Natural killer cell (primary cell): ENCODE results near the gene INSL3. TPM values are rescaled to one million over a fixed set of nuclear protein-coding genes. Genes with fewer than 3 reads are reported as not detected.

Experiments used
- ATAC-seq, 3 donors: fragments of 150-1000 bp in 2 of 3; fragments of 200-7000 bp in 1 of 3; cut with Tn5 transposase; 1 replicate in 1 of 3; 2 replicates in 2 of 3; pipeline ENCODE4 v1.10.0; 2021; ENCODE audit warnings: mild to moderate bottlenecking in 2 of 3, moderate library complexity in 2 of 3
- DNase-seq, 2 donors: peaks; one replicate each; pipeline versions ENCODE4 v3.0.0 to v3.0.0-alpha.2; 2013 to 2021; ENCODE audit warnings: mixed read lengths in 1 of 2
- H3K27ac ChIP-seq: one replicate; pipeline ENCODE4 v1.5.1; 2013; ENCODE audit warnings: mild to moderate bottlenecking, low read length
- H3K27me3 ChIP-seq: one replicate; pipeline ENCODE4 v1.6.1; 2013; ENCODE audit warnings: low read length; ENCODE audit not compliant: control insufficient read depth, insufficient read depth
- H3K36me3 ChIP-seq: one replicate; pipeline ENCODE4 v1.6.1; 2013; ENCODE audit warnings: low read length; ENCODE audit not compliant: control insufficient read depth, insufficient read depth
- H3K4me1 ChIP-seq: one replicate; pipeline ENCODE4 v1.6.1; 2013; ENCODE audit warnings: low read length; ENCODE audit not compliant: control insufficient read depth, insufficient read depth
- H3K4me3 ChIP-seq: one replicate; pipeline ENCODE4 v1.5.1; 2013; ENCODE audit warnings: low read length
- H3K9me3 ChIP-seq: one replicate; pipeline ENCODE4 v1.6.1; 2013; ENCODE audit warnings: low read length; ENCODE audit not compliant: control insufficient read depth, insufficient read depth
- H3K27ac Mint-ChIP-seq, 2 donors: one replicate each; pipeline ENCODE4 v1.8.0; 2022; ENCODE audit warnings: mild to moderate bottlenecking in 2 of 2, mixed read lengths in 2 of 2, moderate library complexity in 1 of 2
- H3K27me3 Mint-ChIP-seq, 2 donors: one replicate each; pipeline ENCODE4 v1.8.0; 2022; ENCODE audit warnings: low read depth in 2 of 2, mixed read lengths in 2 of 2
- H3K36me3 Mint-ChIP-seq: one replicate; pipeline ENCODE4 v1.8.0; 2022; ENCODE audit warnings: mixed read lengths
- H3K4me1 Mint-ChIP-seq, 2 donors: one replicate each; pipeline ENCODE4 v1.8.0; 2022; ENCODE audit warnings: mixed read lengths in 2 of 2
- H3K4me3 Mint-ChIP-seq: one replicate; pipeline ENCODE4 v1.8.0; 2022; ENCODE audit warnings: mild to moderate bottlenecking, moderate library complexity, mixed read lengths
- H3K9me3 Mint-ChIP-seq, 2 donors: one replicate each; pipeline ENCODE4 v1.8.0; 2022; ENCODE audit warnings: mixed read lengths in 2 of 2
- WGBS: methylation state at CpG from one replicate; pipeline ENCODE4 v1.1.7; 2013; ENCODE audit warnings: missing lambda C conversion rate; ENCODE audit not compliant: insufficient coverage; 5-methylcytosine and 5-hydroxymethylcytosine counted together
- intact Hi-C: fragments of 100-400 bp; cut with micrococcal nuclease; formaldehyde crosslinking; loops from one replicate; pipeline ENCODE4 v1.14.2; 2022
- total RNA-seq, 4 donors: library from RNA; stranded (reverse); fragments of 120-200 nt in 1 of 4; gene quantifications; one replicate each; pipeline versions ENCODE4 v1.2.3 to v1.2.4, GENCODE V29; 2013 to 2022
- TF ChIP-seq, protein P1 (sequence below): fragments of 200-600 bp; IDR thresholded peaks from one replicate; pipeline ENCODE4 v1.8.0; 2022; ENCODE audit warnings: antibody characterized with exemption

Gene INSL3
- total RNA-seq, 3 donors from 2014 or later (not counting 1 experiment from before 2014, with no cell fraction given), result 1.5 to 2.9 (median 1.7) TPM

DNA sequence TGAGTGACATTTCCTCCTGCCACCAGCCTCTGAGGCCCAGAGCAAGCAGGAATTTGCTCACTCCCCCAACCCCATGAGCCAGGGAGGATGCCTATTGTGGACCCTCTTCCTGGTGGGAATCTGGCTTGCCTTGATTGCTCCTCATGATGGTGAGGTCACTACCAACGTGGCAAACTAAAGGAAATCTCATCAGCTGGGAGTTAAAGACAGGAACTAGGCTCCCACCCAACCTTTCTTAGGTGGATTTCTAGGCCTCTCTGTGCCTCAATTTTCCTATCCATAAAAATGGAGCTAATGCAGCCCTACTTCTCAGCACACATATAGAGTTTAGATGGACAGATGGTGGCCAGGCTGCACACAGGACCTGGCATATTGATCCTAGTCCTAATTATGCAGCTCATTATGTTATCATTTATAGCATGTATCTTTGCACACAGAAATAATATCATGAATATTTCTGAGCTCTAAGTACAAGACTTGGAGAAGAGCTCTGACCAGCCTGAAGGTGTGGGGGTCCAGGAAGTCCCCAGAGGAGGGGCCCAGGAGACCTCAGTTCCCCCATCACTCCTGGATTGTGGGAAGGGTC is 24.4 kb downstream of the INSL3 start:
- ATAC-seq, result no peak
- H3K4me1 Mint-ChIP-seq, result peaks cover 0 to 5% of the 10 kb centered on the region in 2 donors
- no peaks in the 10 kb centered on the region for H3K9me3 Mint-ChIP-seq
- intact Hi-C loops, result no loop called here
- no peak overlapping the region for H3K4me3 ChIP-seq
- no peaks in the 10 kb centered on the region for H3K36me3 ChIP-seq
- H3K27ac Mint-ChIP-seq, result no peak overlapping the region
- H3K4me1 ChIP-seq, result peaks cover 20% of the 10 kb centered on the region
- H3K9me3 ChIP-seq, result no peaks in the 10 kb centered on the region
- TF ChIP-seq, protein P1, sequence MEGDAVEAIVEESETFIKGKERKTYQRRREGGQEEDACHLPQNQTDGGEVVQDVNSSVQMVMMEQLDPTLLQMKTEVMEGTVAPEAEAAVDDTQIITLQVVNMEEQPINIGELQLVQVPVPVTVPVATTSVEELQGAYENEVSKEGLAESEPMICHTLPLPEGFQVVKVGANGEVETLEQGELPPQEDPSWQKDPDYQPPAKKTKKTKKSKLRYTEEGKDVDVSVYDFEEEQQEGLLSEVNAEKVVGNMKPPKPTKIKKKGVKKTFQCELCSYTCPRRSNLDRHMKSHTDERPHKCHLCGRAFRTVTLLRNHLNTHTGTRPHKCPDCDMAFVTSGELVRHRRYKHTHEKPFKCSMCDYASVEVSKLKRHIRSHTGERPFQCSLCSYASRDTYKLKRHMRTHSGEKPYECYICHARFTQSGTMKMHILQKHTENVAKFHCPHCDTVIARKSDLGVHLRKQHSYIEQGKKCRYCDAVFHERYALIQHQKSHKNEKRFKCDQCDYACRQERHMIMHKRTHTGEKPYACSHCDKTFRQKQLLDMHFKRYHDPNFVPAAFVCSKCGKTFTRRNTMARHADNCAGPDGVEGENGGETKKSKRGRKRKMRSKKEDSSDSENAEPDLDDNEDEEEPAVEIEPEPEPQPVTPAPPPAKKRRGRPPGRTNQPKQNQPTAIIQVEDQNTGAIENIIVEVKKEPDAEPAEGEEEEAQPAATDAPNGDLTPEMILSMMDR, result no peak
- H3K27me3 ChIP-seq, result peaks cover 22% of the 10 kb centered on the region
- DNase-seq, result no peak
- no peaks in the 10 kb centered on the region for H3K36me3 Mint-ChIP-seq
- H3K27me3 Mint-ChIP-seq, result peaks cover 13 to 23% of the 10 kb centered on the region in 2 donors
- no peak overlapping the region for H3K27ac ChIP-seq
- no peak overlapping the region for H3K4me3 Mint-ChIP-seq
- 75% methylated on average over 1 of the region's 1 CpG for WGBS

DNA sequence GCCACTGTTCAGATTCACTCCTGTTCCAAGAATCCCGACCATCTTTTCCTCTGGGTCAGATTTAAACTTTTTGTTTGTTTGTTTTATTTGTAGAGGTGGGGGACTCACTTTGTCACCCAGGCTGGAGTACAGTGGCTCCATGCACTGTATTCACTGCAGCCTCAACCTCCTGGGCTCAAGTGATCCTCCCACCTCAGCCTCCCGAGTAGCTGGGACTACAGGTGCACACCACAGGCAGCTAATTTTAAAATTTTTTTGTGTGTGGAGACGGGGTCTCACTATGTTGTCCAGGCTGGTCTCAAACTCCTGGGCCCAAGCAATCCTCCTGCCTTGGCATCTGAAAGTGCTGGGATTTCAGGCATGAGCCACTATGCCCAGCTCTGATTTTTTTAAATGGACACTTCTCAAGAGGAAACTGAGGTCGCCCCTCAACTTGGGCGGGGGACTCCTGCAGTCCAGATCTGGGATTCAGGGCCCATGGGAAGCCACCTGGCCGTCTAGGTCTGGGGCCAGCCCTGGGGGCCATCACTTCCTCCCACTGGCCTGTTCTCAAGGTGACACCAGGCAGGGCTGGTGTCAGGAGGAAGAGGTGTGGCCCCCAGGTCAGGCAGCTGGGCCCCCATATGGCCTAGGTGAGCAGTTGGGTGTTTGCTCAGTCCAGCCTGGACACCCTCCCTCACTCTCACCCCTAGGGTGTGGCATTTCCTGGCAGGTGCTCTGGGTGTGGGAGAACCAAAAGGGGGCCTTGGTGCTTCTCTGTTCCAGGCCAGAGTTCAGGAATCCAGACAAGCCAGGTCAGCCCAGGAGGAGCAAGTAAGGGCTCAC is 25.1 kb downstream of the INSL3 start:
- intact Hi-C loops, result no loop called here
- WGBS, result 75% methylated on average over 5 of the region's 6 CpGs
- Histone ChIP-seq H3K9me3 (no peaks in the 10 kb centered on the region), H3K4me1 (peaks cover 24% of the 10 kb centered on the region), H3K27ac (no peak overlapping the region), H3K36me3 (no peaks in the 10 kb centered on the region), H3K27me3 (peaks cover 22% of the 10 kb centered on the region), H3K4me3 (no peak overlapping the region)
- Mint-ChIP-seq H3K9me3 (no peaks in the 10 kb centered on the region), H3K36me3 (no peaks in the 10 kb centered on the region), H3K27ac (no peak overlapping the region), H3K4me1 (peaks cover 5 to 11% of the 10 kb centered on the region in 2 donors), H3K4me3 (no peak overlapping the region), H3K27me3 (peaks cover 13 to 23% of the 10 kb centered on the region in 2 donors)
- no peak for DNase-seq
- ATAC-seq, result peak in 1 of 3 donors; percentile 31
- TF ChIP-seq, protein P1, result no peak

DNA sequence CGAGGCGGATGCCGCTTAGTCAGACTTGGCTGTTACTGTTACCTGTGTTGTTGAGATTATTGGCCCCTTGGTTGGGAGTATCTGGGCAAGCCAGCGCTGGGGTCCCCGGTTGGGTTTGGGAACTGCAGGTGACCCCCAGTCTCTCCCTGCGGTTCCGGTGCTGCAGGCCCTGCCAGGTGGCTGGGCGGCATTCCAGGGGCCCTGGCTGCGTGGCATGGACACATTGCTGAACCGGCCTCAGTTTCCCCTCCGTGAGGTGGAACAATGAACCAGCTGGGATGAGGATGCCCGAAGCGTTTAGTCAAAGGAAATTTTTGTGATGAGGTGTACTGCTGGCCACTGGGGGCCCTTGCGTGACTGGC is 25.8 kb downstream of the INSL3 start:
- Histone ChIP-seq H3K4me3 (no peak overlapping the region), H3K27me3 (peaks cover 22% of the 10 kb centered on the region), H3K4me1 (peaks cover 26% of the 10 kb centered on the region), H3K36me3 (no peaks in the 10 kb centered on the region), H3K27ac (no peak overlapping the region), H3K9me3 (no peaks in the 10 kb centered on the region)
- Mint-ChIP-seq H3K9me3 (no peaks in the 10 kb centered on the region), H3K27ac (no peak overlapping the region), H3K4me1 (peaks cover 5 to 11% of the 10 kb centered on the region in 2 donors), H3K27me3 (peaks cover 13 to 23% of the 10 kb centered on the region in 2 donors), H3K36me3 (no peaks in the 10 kb centered on the region), H3K4me3 (no peak overlapping the region)
- intact Hi-C loops, result no loop called here
- no peak for DNase-seq
- WGBS, result 60% methylated on average over 14 of the region's 14 CpGs
- ATAC-seq, result no peak
- TF ChIP-seq, protein P1, result no peak
